NOMO-1 treated with dmso at 0.1 percent for 144 hours (cell line): ENCODE results near the gene EXOG.

ENCODE experiments used
- DNase-seq: peaks from one replicate; lab custom pipeline; 2025; ENCODE audit not compliant: unreplicated experiment; lab: John Stamatoyannopoulos, UW

The EXOG gene

GRCh38 chr3:38472342-38472741 is 23.8 kb upstream of the EXOG start:
- no peak for DNase-seq

DNA sequence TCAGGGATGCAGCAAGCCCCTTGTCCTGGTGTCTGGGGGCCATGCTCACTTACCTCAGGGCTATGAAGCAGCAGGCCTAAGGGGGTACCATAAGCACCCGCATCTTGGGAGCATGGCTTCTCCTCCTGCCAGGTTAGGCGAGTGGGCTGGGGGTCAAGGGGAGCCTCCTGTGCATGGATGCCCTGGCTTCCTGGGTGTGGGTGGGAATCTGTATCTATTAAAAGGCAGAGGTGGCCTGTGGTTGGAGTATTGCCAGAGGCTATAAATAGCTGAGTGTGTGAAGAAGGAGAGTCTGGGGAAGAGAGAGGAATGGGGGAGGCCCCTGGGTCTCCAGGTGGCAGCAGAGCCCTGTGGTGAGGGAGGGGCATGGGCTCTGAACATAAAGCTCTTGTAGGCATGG is 22.9 kb upstream of the EXOG start:
- DNase-seq: no peak

DNA sequence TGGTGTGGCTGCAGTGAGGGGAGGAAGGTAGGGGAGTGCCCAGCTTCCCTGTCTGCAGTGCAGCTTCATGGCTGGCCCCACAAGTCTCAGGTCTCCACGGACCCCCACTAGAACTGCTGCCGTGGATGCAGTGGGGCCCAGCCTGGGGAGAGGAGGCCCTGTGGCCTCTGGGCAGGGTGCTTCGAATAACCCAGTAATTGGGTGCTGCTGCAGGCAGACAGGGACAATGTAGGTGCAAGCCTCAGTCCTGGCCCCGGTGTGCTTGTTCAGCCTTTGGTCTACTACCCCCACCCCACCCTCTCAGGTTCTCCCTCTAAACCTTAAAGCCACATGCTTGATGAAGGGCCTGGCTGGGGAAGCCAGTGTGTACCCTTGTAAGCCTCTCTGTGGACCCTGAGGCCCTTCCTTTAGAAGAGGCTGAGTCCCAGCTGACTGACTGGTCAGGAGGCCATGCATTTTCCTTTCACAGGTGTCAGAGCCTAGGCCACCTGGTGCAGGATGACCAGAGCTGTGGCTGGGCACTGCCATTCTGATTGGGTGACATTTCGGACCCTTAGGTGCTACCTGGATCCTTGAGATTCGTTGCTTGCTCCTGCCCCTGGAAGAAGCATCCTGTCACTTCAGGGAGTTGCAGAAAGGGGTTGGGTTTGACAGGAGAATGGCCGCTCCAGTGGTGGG is 21.1 kb upstream of the EXOG start:
- DNase-seq: no peak

GRCh38 chr3:38475716-38476115 is 20.4 kb upstream of the EXOG start:
- no peak for DNase-seq

DNA sequence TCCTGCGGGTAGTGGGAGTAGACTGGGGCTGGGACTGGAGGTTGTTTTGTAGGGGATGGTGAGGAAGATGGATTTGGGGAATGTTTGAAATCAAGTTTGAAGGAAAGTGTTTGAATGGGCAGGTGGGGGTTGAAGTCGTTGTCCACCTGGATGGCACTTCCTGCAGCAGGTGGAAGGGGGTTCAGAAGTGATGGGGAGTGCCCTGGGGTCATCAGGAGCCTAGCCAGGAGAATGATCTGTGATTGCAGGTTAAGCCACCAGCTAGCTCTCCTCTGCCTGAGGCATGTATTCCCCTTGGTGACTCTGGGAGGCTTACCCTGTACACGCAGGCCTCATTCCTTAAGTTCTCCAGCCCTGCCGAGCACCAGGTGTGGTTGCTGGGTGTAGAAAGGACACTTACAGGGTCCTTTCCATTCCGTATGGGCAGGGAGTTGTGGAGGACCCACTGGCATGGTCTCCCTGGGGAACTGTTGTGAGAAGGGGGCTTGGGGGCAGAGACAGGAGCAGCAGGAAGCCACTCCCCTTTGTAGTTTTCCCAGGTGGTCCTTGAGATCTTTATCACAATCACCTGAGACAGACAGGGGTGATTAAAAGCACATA is 19.9 kb upstream of the EXOG start:
- DNase-seq: no peak

GRCh38 chr3:38477057-38477820 is 18.9 kb upstream of the EXOG start:
- no peak for DNase-seq

- no peak for DNase-seq
Measured at GRCh38 chr3:38477839-38478450, 18.2 kb upstream of the EXOG start.

DNA sequence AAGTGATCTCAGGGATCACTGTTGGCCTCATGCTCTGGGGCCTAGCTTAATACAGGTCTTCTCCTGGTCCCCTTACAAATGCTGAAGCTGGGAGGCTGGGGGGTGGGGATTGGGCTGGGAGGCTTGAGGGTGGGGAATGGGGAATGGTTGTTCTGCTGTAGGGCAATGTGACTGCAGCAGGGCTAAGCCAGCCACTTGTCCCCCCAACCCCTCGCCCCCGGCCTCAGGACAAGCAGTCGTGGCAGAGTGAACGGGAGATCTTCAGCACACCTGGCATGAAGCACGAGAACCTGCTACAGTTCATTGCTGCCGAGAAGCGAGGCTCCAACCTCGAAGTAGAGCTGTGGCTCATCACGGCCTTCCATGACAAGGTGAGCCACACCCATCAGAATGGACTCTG is 17.2 kb upstream of the EXOG start:
- DNase-seq: no peak

- DNase-seq: peak; percentile 21
Measured at GRCh38 chr3:38479431-38480092, 16.6 kb upstream of the EXOG start.

DNA sequence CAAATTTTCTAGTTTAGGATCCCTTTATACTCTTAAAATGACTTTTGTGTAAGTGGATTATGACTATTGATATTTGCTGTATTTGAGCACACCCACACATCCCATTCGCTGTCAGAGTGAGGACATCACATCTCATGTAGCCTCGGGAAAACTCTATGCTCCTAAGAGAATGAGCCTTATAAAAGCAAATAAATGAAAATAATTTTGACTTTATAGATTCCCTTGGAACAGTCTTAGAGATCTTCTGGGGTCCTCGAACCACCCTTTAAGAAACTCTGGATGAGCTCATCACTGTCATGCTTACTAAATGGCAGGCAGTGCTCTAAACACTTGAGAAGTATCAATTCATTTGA is 16.1 kb upstream of the EXOG start:
- DNase-seq: no peak

DNA sequence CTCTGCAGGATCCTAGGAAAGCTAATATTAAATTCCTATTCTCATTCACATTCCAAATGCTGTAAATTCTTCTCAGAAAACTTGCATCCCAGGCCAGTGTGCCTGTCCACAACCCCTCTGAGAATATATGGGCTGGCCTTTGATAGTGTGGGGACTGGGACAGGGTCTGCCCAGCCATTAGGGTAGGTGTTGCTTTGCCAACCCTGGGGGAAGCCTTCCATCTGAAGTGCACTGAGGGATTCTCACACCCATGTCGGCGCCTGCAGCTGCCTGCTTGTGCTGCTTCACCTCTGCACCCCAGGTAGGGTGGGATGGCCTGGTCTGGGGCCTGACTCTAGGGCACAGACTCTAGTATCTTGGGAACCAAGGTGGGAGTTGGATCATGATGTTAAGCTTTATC is 15.2 kb upstream of the EXOG start:
- DNase-seq: no peak

DNA sequence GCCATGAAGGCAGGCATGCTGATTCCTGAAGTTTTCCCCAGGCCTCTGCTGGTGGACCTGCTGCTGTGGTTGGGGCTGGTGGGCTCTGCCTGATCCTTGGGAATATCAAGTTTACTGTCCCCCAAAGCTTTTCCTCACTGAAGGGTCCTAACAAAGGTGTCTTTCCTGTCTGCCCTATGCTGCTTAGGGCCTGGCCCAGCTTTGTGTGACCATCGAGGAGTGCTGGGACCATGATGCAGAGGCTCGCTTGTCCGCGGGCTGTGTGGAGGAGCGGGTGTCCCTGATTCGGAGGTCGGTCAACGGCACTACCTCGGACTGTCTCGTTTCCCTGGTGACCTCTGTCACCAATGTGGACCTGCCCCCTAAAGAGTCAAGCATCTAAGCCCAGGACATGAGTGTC is 13.2 kb upstream of the EXOG start:
- DNase-seq: no peak

- DNase-seq: no peak
Measured at GRCh38 chr3:38487323-38487722, 8.8 kb upstream of the EXOG start.

GRCh38 chr3:38488949-38489348 is 7.2 kb upstream of the EXOG start:
- no peak for DNase-seq

GRCh38 chr3:38489766-38490165 is 6.4 kb upstream of the EXOG start:
- DNase-seq: no peak

- DNase-seq: no peak
Measured at GRCh38 chr3:38490281-38491030, 5.7 kb upstream of the EXOG start.

DNA sequence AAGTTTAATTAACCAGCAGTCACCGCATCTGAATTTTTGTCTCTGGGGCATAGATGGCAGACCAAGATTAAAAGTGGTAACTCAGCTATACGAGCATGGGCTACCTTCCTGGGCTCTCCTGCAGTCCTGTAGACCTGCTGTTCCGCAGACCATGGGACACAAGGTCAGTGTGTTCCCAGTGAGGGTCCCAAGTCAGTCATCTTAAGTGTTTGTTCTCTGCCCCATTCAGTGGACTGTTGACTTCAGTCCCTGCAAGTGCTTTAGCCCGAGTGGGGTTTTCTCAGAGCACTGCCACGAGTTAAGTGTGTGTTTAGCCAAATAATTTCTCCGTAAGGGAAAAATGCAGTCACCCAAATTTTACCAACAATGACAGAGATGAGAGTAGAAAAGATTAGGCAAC is 4.9 kb upstream of the EXOG start:
- no peak for DNase-seq

DNA sequence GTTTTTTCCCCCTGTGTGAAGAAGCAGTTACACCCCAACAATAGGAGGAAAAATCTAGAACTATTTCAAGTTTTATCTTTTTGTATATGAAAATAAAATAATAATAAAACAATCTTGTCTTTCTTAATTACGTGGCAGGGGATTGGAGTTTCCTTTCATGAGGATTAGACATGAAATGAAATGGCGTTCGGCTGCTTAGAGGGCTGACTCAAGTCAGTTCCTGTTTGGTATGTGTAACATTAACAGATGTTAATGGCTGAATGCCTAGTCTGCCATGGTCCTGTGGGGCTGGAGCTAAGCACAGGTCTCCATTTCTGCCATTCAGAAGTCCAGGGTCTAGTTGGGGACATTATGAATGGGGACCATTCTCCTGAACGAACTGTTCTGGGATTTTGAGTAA is 3.1 kb upstream of the EXOG start:
- DNase-seq: no peak

- DNase-seq: no peak
Measured at GRCh38 chr3:38497031-38497430, 891 bp downstream of the EXOG start.

DNA sequence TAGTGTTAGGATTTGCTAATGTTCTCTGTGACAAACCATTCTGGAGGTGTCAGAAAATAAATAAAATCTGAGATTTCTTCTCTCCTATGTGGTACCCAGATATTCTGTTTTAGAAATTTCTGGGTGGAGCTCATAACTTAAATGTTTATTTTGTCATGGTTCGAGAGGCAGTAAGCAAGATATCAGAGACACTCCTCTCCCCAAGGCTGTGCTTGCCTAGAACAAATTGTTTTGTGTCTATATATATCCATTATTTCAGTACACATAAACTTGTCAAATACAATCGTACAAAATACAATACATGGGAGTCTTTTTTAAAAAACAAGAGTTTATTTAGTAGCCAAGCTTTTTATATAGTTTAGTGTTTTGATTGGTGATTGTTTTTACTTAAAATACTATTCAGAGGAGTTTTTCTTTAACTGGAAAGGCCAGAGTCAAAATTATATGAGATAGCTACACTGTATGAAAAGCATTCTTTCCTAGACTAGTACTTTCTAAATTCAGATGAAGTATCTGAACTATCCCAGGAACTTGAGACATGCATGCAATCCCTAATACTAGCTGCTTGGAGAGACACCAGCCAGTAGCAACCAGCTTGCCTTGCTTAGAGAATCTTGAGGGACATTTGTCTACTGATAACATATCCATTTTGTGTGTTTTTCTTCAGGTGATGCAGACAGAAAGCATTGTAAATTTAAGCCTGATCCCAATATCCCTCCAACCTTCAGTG is 4.7 kb downstream of the EXOG start:
- no peak for DNase-seq
